ENCODE results near the gene MRPL43.

- TF ChIP-seq EZH2phosphoT487 (IDR thresholded peaks at IDR 0.05; ENCODE audit: low read depth, severe bottlenecking, unreplicated experiment), result no peak
- TF ChIP-seq EZH2 (IDR thresholded peaks at IDR 0.05; ENCODE audit: borderline replicate concordance), result no peak
- TF ChIP-seq CTCF (IDR thresholded peaks at IDR 0.05; ENCODE audit: poor library complexity), result peak; percentile 67
These were observed 17.9 kb downstream of the MRPL43 start, which contains the start of gene SEMA4G for GRCh38 chr10:100969187-100970075.

Measured in hepatocyte (in vitro differentiated cells).